ENCODE measurements around the gene NPSR1. TPM values are rescaled to one million over a fixed set of nuclear protein-coding genes. Genes with fewer than 3 reads are reported as not detected.

Gene NPSR1
- total RNA-seq, 1 experiment from 2014 or later, result not detected

- Mint-ChIP-seq H3K27ac (ENCODE audit: unreplicated experiment) (no peak overlapping the region), H3K36me3 (ENCODE audit: insufficient read depth, unreplicated experiment) (no peaks in the 10 kb centered on the region), H3K4me3 (ENCODE audit: low read depth, unreplicated experiment) (no peak overlapping the region), H3K4me1 (ENCODE audit: low read depth, unreplicated experiment) (peaks cover 75% of the 10 kb centered on the region), H3K27me3 (ENCODE audit: unreplicated experiment) (no peaks in the 10 kb centered on the region), H3K9me3 (ENCODE audit: low read depth, unreplicated experiment) (peaks cover 2% of the 10 kb centered on the region)
- no TSS peak for BruUV-seq (replicated peaks)
- no peak for TF ChIP-seq CTCF (IDR thresholded peaks at IDR 0.05; ENCODE audit: unreplicated experiment)
- DNase-seq, result no peak
- intact Hi-C loops (cut with micrococcal nuclease; ENCODE audit: unreplicated experiment), result no loop called here
- CTCF ChIA-PET, result no interaction called here
These were observed 92.6 kb downstream of the NPSR1 start for GRCh38 chr7:34750636-34751035.

- intact Hi-C loops (cut with micrococcal nuclease; ENCODE audit: unreplicated experiment), result no loop called here
- Mint-ChIP-seq H3K36me3 (ENCODE audit: insufficient read depth, unreplicated experiment) (no peaks in the 10 kb centered on the region), H3K9me3 (ENCODE audit: low read depth, unreplicated experiment) (peaks cover 2% of the 10 kb centered on the region), H3K4me1 (ENCODE audit: low read depth, unreplicated experiment) (peaks cover 80% of the 10 kb centered on the region), H3K4me3 (ENCODE audit: low read depth, unreplicated experiment) (peak overlapping the region; percentile 20), H3K27me3 (ENCODE audit: unreplicated experiment) (no peaks in the 10 kb centered on the region), H3K27ac (ENCODE audit: unreplicated experiment) (peak overlapping the region; percentile 43)
- CTCF ChIA-PET, result no interaction called here
- TF ChIP-seq CTCF (IDR thresholded peaks at IDR 0.05; ENCODE audit: unreplicated experiment), result no peak
- peak; percentile 28 for DNase-seq
- BruUV-seq (replicated peaks), result no TSS peak
These were observed 94.0 kb downstream of the NPSR1 start for GRCh38 chr7:34751725-34752643.

- peak overlapping the region; percentile 20 for H3K4me3 Mint-ChIP-seq (ENCODE audit: low read depth, unreplicated experiment)
- intact Hi-C loops (cut with micrococcal nuclease; ENCODE audit: unreplicated experiment), result loop anchor here (1.0 kb wide), 1 partner anchor 147 kb away; no protein-coding TSS in a partner anchor
- TF ChIP-seq CTCF (IDR thresholded peaks at IDR 0.05; ENCODE audit: unreplicated experiment), result no peak
- CTCF ChIA-PET, result no interaction called here
- no peak for DNase-seq
- H3K27me3 Mint-ChIP-seq (ENCODE audit: unreplicated experiment), result no peaks in the 10 kb centered on the region
- BruUV-seq (replicated peaks), result no TSS peak
- H3K9me3 Mint-ChIP-seq (ENCODE audit: low read depth, unreplicated experiment), result peaks cover 2% of the 10 kb centered on the region
- peaks cover 77% of the 10 kb centered on the region for H3K4me1 Mint-ChIP-seq (ENCODE audit: low read depth, unreplicated experiment)
- no peaks in the 10 kb centered on the region for H3K36me3 Mint-ChIP-seq (ENCODE audit: insufficient read depth, unreplicated experiment)
- peak overlapping the region; percentile 43 for H3K27ac Mint-ChIP-seq (ENCODE audit: unreplicated experiment)
These were observed 94.9 kb downstream of the NPSR1 start for GRCh38 chr7:34752929-34753328.

GRCh38 chr7:34755008-34755407 is 97.0 kb downstream of the NPSR1 start:
- no peak for DNase-seq
- H3K4me3 Mint-ChIP-seq (ENCODE audit: low read depth, unreplicated experiment), result no peak overlapping the region
- H3K4me1 Mint-ChIP-seq (ENCODE audit: low read depth, unreplicated experiment), result peaks cover 77% of the 10 kb centered on the region
- no TSS peak for BruUV-seq (replicated peaks)
- H3K27ac Mint-ChIP-seq (ENCODE audit: unreplicated experiment), result no peak overlapping the region
- intact Hi-C loops (cut with micrococcal nuclease; ENCODE audit: unreplicated experiment), result no loop called here
- no peaks in the 10 kb centered on the region for H3K36me3 Mint-ChIP-seq (ENCODE audit: insufficient read depth, unreplicated experiment)
- H3K9me3 Mint-ChIP-seq (ENCODE audit: low read depth, unreplicated experiment), result peaks cover 2% of the 10 kb centered on the region
- no peak for TF ChIP-seq CTCF (IDR thresholded peaks at IDR 0.05; ENCODE audit: unreplicated experiment)
- CTCF ChIA-PET, result interaction anchor here (0.7 kb wide), 1 partner anchor 83 kb away, joined by 4 read pairs; no protein-coding TSS in a partner anchor
- no peaks in the 10 kb centered on the region for H3K27me3 Mint-ChIP-seq (ENCODE audit: unreplicated experiment)

Measured in Calu3 (cell line).